IMR-90 (cell line): Measurements from ENCODE around the gene TPP2.

Source experiments
- CEBPB ChIP-seq: IDR thresholded peaks from 2 replicates; pipeline ENCODE4 v1.6.1; 2012; ENCODE audit warnings: low read depth, low read length, improper control_type of control experiment
- CHD1 ChIP-seq: IDR thresholded peaks from 2 replicates; pipeline ENCODE4 v1.6.1; 2012; ENCODE audit warnings: low read depth, low read length, improper control_type of control experiment
- CTCF ChIP-seq: conservative IDR thresholded peaks from 2 replicates; pipeline ENCODE4 v1.5.1; 2012; ENCODE audit warnings: mild to moderate bottlenecking, low read depth, low read length, improper control_type of control experiment
- ELK1 ChIP-seq: fragments of 150-350 bp; IDR thresholded peaks from 2 replicates; pipeline ENCODE4 v1.6.1; 2016; ENCODE audit warnings: low read depth, mild to moderate bottlenecking, low read length, moderate library complexity, borderline replicate concordance
- FOS ChIP-seq: fragments of 150-350 bp; IDR thresholded peaks from 2 replicates; pipeline ENCODE4 v1.6.1; 2016; ENCODE audit warnings: low read depth, low read length
- POLR2A ChIP-seq: IDR thresholded peaks from 2 replicates; pipeline ENCODE4 v1.6.1; 2012; ENCODE audit warnings: mild to moderate bottlenecking, low read depth, low read length
- RAD21 ChIP-seq: IDR thresholded peaks from 2 replicates; pipeline ENCODE4 v1.6.1; 2012; ENCODE audit warnings: low read length, improper control_type of control experiment
- SMC3 ChIP-seq: fragments of 150-350 bp; IDR thresholded peaks from 2 replicates; pipeline ENCODE4 v1.6.1; 2016; ENCODE audit warnings: low read depth, mild to moderate bottlenecking, antibody characterized with exemption, low read length, moderate library complexity

GRCh38 chr13:102582256-102582655 is 14.5 kb upstream of the TPP2 start:
- TF ChIP-seq CTCF (no peak), POLR2A (no peak), SMC3 (no peak), CHD1 (no peak), FOS (no peak), CEBPB (no peak), ELK1 (no peak), RAD21 (no peak)
